Inferior parietal cortex (tissue), 1 donor: ENCODE data around the gene PRSS35.
A peak's percentile ranks its signal among the peaks of the same experiment; 100 is the strongest.
"Not testable (repeated sequence)": the region's sequence is repeated elsewhere in the genome, so short reads cannot be mapped to it uniquely, and the experiment has no call there.

Experiments
- DNase-seq: peaks from one replicate; pipeline ENCODE4 v3.0.0-alpha.2; 2016; ENCODE audit errors: extremely low spot score

Gene PRSS35, protein sequence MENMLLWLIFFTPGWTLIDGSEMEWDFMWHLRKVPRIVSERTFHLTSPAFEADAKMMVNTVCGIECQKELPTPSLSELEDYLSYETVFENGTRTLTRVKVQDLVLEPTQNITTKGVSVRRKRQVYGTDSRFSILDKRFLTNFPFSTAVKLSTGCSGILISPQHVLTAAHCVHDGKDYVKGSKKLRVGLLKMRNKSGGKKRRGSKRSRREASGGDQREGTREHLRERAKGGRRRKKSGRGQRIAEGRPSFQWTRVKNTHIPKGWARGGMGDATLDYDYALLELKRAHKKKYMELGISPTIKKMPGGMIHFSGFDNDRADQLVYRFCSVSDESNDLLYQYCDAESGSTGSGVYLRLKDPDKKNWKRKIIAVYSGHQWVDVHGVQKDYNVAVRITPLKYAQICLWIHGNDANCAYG

DNA sequence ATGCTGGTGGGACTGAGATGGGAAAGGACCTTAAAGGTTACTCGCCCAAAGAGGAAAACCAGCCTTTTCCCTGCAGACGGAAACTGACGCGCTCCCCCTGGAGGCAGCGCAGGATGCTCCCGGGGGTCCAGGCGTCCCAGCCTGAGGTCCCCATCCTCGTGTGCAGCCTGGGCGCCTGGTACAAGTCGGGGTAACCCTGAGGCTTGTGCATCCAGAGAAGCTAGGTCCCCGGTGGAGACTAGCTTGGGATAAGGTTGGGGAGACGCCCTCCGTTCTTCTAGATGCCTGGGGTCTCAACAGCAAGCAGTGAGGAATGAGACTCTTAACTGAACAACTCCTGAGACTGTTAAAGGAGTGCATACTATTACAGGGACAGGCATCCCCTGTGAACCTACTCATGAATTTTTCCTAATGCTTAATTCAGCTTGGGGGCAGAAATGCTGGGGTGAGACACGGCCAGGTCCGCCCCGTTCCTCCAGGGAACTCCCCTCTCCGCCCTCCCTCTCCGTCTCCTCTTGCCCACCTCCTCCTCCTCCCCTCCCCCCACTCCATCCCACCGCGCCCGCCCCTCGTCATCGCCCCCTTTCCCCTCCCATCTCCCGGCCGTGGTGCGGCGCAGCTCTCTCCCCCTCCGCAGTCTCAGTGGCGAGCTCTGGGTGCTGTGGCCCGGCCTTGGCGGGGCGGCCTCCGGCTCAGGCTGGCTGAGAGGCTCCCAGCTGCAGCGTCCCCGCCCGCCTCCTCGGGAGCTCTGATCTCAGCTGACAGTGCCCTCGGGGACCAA, at the start of gene PRSS35:
Gene PRSS35, plus strand, starts transcription at position 634 of the 781 bp plus-strand sequence. CDS start 10,908 bp downstream, outside the sequence.
- DNase-seq = peak; percentile 30

DNA sequence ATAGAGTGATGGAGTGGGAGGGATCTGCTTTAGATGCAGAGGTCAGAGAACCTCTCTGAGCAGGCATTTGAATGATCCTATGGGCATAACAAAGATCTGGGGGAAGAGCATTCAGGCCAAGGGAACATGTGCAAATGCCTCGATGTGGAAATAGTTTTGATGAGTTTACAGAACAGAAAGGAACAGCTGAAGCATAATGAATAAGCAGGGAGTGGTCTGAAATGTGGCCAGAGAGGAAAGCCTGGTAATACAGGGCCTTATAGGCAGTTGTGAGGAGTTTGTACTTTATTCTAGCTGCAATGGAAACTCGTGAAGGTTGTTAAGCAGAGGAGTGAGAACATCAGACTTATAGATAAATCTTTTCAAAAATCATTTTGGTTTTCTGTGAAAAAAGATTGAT, 48.4 kb upstream of the PRSS35 start:
- DNase-seq = no peak

DNA sequence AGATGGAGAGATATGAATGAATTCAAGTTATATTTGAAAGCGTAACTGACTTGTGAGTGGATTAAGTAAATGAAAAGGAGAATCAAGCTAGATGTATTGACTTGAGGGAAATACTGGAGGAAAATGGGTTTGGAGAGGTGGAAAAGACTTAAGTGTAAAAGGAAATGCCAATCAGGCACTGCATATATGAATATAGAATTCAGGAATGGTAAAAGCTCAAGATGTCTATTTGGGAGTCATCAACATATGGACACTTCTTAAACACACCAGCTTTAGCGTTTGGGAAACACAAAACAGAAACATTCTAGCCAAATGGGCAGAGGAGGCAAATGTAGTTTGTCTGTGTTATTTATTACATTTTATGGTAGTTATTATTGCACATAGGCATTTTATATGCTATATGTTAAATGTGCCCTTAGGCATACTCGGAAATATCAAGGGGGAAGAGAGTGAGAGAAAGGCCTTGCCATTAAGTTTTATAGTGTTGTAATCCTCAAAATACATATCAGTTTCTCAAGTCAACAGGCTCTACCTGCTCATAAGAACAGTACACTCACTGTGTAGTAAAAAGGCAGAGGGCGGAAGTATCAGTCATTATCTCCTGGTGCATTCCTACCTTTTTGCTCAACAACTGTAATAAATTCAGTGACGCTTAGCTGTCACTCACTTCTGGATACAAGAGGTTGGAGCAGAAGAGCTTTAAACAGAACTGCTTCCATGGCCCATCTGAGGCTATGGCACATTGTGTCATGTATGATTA, 47.8 kb upstream of the PRSS35 start:
- no peak for DNase-seq

DNA sequence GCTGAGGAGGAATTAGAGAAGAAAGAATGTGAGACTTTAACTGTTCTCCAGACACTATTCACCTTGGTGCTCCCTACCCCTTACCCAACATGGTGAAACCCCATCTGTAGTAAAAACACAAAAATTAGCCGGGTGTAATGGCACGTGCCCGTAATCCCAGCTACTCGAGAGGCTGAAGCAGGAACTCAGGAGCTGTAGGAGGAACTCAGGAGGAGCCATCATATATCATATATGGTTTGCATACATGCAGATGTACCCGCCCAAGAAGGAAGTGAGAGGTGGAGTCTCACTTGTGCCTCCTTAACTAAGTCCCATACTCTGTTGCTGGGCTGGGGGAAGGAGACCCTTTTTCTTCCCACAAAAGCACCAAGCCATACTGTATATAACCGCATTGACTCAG, 46.0 kb upstream of the PRSS35 start:
- DNase-seq = no peak

DNA sequence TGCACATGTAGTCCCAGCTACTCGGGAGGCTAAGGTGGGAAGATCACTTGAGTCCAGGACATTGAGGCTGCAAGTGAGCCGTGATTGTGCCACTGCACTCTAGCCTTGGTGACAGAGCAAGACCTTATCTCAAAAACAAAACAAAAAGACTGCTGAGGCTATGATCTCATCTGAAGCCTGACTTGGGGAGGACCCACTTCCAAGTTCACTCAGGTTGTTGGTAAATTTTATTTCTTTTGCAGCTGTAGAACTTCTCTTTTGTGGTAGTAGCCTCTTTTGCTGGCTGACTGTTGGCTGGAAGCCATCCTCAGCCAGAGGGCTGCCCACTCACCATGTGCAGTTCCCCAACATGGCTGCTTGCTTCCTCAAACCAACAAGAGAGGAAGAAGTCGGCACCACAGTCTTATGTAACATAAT, 44.7 kb upstream of the PRSS35 start:
- peak; percentile 11 for DNase-seq

DNA sequence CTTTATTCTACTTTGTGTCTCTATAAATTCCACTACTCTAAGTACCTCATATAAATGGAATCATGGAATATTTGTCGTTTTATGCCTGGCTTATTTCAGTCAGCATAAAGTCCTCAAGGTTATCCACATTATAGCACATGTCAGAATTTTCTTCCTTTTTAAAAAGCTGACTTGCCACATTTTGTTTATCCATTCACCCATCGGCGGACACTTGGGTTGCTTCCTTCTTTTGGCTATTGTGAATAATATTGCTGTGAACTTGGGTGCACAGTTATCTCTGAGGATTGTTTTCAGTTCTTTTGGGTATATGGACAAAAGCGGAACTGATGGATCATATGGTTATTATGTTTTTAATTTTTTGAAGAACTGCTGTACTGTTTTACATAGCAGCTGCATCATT, 42.3 kb upstream of the PRSS35 start:
- no peak for DNase-seq

DNA sequence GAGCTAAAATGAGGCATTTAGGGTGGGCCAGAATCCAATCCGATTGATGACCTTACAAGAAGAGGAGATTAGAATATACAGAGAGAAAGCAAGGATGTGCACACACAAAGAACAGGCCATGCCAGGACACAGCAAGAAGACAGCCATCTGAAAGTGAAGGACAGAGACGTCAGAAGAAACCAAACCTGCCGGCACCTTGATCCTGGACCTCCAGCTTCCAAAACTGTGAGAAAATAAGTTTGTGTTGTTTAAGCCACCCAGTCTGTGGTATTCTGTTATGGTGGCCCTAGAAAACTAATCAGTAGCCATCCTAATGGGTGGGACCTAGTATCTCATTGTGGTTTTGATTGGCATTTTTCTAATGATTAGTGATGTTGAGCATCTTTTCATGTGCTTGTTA, 41.7 kb upstream of the PRSS35 start:
- DNase-seq = no peak

DNA sequence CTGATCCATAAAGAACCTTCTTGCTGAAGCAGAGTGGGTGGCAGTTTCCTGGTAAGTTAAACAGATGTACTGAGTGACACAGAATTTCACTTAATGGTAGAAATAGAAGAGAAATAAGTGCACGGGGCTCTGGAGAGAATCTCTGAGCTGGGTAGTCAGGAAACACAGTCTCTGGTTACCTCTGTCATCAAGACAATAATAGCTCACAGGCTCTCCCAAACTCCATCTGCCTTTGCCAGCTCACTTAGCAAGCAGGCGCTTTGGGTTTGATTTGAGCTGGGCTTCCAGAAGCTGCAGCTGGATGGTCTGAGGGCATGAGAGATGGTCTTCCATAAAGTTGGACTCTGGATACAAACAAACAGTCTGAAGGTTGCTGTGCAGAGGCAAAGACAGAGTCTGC, 39.6 kb upstream of the PRSS35 start:
- DNase-seq = no peak

DNA sequence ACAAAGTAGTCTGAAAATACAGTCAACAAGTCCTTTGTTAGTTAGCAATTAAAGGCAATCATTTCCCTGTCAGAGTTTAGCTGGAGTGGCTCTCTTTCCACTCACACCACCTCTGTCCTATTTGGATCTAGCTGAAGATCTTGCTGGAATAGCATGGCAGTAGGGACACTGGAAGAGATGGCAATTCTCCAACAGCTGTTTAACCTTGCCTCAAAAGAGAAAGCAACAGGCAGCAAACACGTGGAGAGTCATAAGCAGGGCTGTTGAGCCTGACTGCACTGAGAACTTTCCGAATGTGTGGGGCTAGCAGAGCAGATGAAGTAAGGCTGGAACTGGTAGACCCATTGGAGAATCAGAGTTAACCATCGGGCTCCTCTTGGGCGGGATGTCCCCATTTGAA, 38.0 kb upstream of the PRSS35 start:
- no peak for DNase-seq

DNA sequence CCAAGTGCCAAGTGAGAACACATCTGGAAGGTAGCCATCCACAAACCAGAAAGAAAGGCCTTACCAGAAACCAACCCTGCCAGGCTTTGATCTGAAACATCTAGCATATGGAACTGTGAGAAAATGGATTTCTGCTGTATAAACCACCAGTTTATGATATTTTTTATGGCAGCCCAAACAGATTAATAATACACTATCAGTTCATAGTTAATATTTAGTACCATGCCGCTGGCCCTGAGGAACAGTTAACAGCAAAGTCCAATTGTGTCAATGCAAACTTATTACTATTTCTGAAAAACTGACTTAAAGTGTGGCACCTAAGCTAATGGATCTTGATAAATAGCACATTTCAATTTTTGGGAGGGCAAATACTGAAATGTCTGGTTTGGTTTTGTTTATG, 35.4 kb upstream of the PRSS35 start:
- DNase-seq = no peak

DNA sequence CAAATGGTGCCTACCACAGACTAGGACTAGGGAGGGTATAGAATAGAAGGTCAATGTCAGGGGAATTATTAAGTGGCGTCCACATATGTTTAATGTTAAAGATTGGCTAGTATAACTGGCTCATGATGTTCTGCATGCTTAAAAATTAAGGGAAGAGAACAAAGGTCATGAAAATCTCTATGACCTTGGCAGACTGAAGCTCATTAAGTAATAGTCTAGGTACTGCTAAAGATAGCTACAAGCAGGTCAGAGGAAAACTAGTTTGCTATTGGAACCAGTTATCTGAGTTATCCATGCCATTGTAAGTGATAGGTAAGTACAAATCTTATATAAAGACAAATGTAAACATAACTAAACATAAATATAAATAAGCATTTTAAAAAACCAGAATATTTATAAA, 32.9 kb upstream of the PRSS35 start:
- DNase-seq = no peak

DNA sequence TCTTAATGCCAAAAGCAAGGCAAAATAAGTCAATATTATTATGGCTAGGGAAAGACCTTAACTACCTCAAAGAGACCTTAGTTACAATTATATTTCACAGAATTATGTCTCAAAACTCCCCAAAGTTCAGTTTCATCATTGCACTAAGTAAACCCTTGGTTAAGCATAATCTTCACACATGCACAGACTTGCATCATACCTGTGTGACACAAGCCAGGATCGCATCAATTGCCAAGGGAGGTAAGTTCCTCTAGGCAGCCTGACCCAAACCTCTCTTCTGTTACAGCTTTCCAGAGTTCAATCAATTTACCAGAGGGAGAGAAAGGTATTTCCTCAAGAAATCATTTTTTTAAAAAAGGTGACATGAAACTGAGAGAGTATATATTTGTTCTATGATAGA, 31.9 kb upstream of the PRSS35 start:
- no peak for DNase-seq

DNA sequence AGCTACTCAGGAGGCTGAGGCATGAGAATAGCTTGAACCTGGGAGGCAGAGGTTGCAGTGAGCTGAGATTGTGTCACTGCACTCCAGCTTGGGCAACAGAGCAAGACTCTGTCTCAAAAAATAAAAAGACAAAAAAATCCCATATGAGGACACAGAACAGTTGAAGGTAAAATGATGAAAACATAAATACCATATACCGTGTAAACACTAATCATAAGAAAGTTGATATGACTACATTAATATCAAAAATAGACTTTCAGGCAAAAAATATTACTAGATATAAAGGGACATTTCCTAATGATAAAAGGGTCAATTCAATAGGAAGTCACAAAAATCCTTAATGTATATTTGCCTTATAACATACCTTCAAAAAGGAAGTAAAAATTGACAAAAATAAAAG, 30.4 kb upstream of the PRSS35 start:
- DNase-seq = not testable (repeated sequence)

DNA sequence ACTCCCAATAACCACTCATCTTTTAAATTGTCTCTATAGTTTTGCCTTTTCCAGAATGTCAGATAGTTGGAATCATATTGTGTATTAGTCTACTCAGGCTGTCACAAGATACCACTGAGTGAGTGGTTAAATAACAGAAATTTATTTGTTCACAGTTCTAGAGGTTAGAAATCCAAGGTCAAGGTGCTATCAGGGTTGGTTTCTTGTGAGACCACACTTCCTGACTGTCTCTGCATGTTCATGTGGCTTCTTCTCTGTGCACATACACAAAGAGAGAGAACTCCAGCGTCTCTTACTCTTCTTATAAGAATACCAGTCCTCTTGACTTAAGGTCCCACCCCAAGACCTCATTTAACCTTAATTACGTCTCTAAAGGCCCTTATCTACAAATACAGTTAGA, 23.9 kb upstream of the PRSS35 start:
- DNase-seq = no peak

DNA sequence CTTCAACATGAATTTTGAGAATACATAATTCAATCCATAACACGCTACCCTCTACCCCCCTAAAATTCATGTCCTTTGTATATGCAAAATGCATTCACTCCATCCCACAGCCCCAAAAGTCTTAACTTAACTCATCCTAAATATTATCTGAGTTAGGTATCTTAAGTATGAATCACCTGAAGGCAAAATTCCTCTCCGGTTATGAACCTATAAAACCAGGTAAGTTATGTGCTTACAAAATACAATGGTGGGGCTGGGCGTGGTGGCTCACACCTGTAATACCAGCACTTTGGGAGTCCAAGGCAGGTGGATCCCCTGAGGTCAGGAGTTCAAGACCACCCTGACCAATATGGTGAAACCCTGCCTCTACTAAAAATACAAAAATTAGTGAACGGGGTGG, 23.5 kb upstream of the PRSS35 start:
- no peak for DNase-seq

DNA sequence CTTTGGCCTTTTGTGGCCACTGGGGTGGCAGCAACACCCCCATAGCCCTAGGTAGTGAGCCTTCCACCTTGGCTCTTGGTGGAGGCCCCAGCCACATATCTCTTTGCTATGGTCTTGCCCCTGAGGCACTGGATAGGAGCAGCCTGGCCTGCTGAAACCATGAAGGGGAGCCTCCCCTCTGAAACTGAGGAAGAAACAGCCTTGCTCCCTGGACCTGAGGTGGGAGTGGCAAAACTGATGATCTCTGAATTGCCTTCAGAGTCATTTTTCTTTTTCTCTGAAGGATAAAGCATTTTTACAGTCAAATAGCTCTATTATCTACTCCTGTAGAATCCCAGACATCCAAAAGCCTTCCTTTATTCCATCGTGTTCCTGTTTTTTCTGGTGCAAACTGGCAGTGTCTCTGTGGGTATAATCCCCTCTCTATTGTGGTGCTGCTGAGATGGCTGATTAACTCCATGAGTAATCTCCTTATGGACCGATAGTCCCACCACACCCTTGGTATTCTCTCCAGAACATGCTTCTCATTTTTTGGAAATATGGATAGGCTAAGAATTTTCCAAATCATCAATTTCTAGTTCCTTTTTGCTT, 22.0 kb upstream of the PRSS35 start:
- no peak for DNase-seq

DNA sequence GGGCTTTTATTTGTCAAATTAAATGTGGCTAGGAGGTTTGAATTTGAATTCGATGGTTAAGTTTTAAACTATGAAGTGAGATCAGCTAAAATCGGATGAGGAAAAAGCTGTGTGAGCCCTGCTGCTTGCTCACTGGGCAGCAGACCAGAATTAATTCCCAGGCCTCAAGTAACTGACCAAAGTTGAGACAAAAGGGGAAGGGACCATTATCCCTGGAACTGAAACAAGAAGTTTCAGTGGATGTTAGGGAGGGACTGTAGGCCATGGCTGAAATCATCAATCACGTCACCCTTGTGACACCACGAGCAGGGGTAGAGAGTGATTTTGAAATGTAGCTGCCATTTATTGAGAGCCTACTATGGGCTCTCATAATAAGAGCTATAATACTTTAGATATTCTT, 7.0 kb upstream of the PRSS35 start:
- no peak for DNase-seq

DNA sequence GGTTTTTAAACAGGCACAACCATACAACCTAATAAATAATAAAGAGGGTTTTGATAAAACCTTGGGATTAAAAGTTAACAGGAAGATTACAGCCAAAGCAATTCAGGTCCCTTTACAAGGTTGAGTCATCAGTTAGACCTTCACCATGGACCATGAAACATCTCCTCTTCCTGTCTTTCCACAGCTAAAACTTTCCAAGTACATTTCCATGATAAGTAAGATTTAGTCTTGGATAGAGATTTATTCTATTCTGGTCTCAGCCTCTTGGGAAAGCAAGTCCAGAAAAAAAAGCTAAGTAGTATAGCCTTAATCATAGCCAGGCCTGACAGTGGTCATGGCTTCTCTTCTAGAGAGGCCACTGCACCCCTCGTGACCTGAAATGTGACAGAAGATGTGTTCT, 2.9 kb upstream of the PRSS35 start:
- no peak for DNase-seq

DNA sequence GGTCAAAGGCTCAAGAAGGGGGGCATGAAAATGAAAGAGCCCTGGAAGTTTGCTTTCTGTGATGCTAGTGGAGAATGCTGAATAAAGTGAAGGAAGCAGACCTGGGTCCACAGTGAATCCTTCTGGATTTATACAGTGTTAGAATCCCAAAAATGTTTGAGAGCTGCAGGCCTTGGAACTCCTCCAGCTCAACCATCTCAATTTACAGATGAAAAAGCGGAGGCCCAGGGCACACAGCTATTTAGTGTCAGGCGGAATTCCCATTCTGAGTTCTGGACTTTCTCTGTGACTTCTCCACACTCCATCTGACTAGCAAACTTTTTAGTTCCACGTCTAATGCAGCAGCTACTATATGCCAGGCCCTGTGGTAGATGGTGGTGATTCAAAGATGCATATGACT, 1.5 kb upstream of the PRSS35 start:
- DNase-seq = no peak

DNA sequence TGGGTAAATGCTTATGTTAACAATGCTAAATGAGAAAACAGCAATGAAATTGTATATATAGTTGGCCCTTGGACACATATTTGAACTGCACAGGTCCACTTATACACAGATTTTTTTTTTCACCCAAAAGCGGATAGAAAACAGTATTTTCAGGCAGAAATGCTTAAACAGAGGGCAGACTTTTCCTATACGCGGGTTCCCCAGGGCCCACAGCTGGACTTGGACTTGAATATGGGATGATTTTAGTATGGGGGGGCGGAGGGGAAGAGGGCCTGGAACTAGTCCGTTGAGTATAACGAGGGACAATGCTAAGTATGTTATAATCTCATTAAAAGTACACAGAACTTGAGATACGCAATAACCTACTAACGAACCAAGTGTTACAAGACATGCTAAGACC, 1.1 kb upstream of the PRSS35 start:
- DNase-seq = no peak

DNA sequence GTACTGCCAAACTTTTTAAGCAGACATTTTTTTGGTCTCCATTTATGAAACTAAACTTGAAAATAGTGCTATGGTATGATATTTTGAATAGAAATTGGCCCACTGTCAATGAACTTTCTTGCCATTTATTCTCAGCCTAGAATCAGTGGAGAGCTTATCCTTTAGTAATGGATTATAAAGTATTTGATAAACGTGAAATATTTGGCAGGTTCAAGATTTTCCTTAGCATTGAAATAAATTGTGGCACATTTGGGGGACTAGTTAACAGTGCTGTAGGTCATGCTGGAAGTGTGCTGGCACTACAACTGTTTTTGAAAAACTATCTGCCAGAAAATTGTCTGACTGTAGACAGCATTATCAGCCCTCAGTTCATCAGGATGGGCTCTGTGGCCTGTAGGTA, 2.1 kb downstream of the PRSS35 start:
- DNase-seq = no peak

DNA sequence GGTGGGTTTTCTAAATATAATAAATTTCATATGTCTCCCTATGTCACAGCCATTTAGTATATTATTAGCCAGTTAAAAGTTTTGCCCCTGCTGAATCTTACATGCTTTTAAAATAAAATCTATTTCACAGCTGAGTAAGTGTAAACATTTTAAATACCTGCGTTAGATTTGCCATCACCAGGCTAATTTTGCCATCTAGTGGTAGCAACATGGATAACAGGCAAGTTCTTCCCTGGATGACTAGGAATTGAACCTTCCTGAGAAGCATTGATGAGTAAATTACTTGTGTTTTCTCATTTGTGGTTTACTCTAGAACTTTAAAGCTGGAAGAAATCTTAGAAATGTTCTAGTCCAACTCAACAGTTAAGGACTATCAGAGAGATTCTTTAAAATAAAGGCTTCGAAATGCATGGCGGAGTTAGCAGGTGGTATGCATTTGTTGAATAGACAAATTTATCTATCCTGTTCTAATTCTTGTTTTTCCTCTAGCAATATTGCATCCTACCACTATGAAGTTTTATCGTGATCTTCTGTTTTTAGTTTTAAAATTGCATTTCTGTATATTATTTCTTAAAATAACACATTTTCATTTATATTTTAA, 2.6 kb downstream of the PRSS35 start:
- DNase-seq = peak; percentile 86
